ENCODE results near the gene ABCF3. TPM values are rescaled to one million over a fixed set of nuclear protein-coding genes. Genes with fewer than 3 reads are reported as not detected.

The ABCF3 gene
- total RNA-seq, 1 experiment from 2014 or later = 56.1 TPM

- no peak overlapping the region for H3T11ph ChIP-seq (ENCODE audit: low read length)
- Mint-ChIP-seq H3K4me1 (peaks cover 0 to 5% of the 10 kb centered on the region in 2 experiments; a peak in 3 of 4 replicates), H3K36me3 (ENCODE audit: insufficient read depth in 1 of 3, low read depth in 3 of 3) (peaks cover 37 to 80% (median 78%) of the 10 kb centered on the region in 3 experiments), H3K27ac (no peak overlapping the region), H3K9me3 (no peaks in the 10 kb centered on the region), H3K27me3 (ENCODE audit: low read depth) (no peaks in the 10 kb centered on the region), H3K4me3 (no peak overlapping the region; a peak in 1 of 5 replicates)
- no peaks in the 10 kb centered on the region for H3K79me2 ChIP-seq (ENCODE audit: insufficient read depth, low read length)
- no peaks in the 10 kb centered on the region for H3K27me3 ChIP-seq (ENCODE audit: insufficient read depth, low read length)
- no peak overlapping the region for H4K91ac ChIP-seq (ENCODE audit: insufficient read length, low read depth, low read length)
- no peaks in the 10 kb centered on the region for H3K79me1 ChIP-seq (ENCODE audit: insufficient read depth, low read depth, low read length, poor library complexity, severe bottlenecking)
- no peak overlapping the region for H4K8ac ChIP-seq (replicated peaks; ENCODE audit: insufficient read length, low read depth, low read length)
- no peaks in the 10 kb centered on the region for H4K20me1 ChIP-seq (ENCODE audit: control insufficient read depth, insufficient read depth, insufficient read length)
- no peak overlapping the region for H3K4me2 ChIP-seq (ENCODE audit: insufficient read depth, insufficient read length, low read length)
- no peak overlapping the region for H2BK120ac ChIP-seq (ENCODE audit: low read depth, low read length, poor library complexity, severe bottlenecking)
- H2BK20ac ChIP-seq (ENCODE audit: low read depth, low read length, poor library complexity, severe bottlenecking) = no peak overlapping the region
- H2AK5ac ChIP-seq (ENCODE audit: insufficient read length, low read length) = no peak overlapping the region
- no peak overlapping the region for H2BK12ac ChIP-seq (ENCODE audit: insufficient read length, low read depth, low read length)
- no peak overlapping the region for H3K14ac ChIP-seq (ENCODE audit: insufficient read depth, low read length)
- H3K4ac ChIP-seq (ENCODE audit: low read depth, low read length) = no peak overlapping the region
- no peak overlapping the region for H3K23ac ChIP-seq (ENCODE audit: insufficient read length, low read depth, low read length)
- H3K23me2 ChIP-seq (ENCODE audit: insufficient read length, low read depth, low read length, poor library complexity, severe bottlenecking) = no peaks in the 10 kb centered on the region
- no peak overlapping the region for H2BK5ac ChIP-seq (ENCODE audit: insufficient read length, low read length)
- no peak overlapping the region for H3K56ac ChIP-seq (ENCODE audit: insufficient read length, low read depth, low read length)
- no peak overlapping the region for H3K18ac ChIP-seq (ENCODE audit: insufficient read length, low read depth, low read length)
- no peaks in the 10 kb centered on the region for H3K9me3 ChIP-seq (ENCODE audit: control insufficient read depth, low read depth, low read length)
- no peak overlapping the region for H4K5ac ChIP-seq (ENCODE audit: insufficient read length, low read depth, low read length)
- H3K9ac ChIP-seq (ENCODE audit: extremely low read depth, insufficient read length, low read length) = no peak overlapping the region
- DNase-seq = no peak
- WGBS (ENCODE audit: extremely low coverage, insufficient read length, low lambda C conversion rate) = no CpG with 5 or more reads among the region's 6 CpGs
- no peak for TF ChIP-seq CTCF (conservative IDR thresholded peaks at IDR 0.05)
- no peak overlapping the region for H2AFZ ChIP-seq (ENCODE audit: low read length)
- H3K4me1 ChIP-seq (ENCODE audit: insufficient read depth, low read length) = no peaks in the 10 kb centered on the region
- H3K27ac ChIP-seq (ENCODE audit: insufficient read length, low read depth, low read length) = no peak overlapping the region
- H2BK15ac ChIP-seq (ENCODE audit: low read depth, low read length) = no peak overlapping the region
Observed at GRCh38 chr3:184166671-184167070, 19.3 kb upstream of the ABCF3 start.
